ENCODE data around the gene DIP2C. TPM values are rescaled to one million over a fixed set of nuclear protein-coding genes. Genes with fewer than 3 reads are reported as not detected.

DIP2C gene
- total RNA-seq, 3 donors from 2014 or later: 8.0 to 72.0 (median 8.5) TPM

- TF ChIP-seq CTCF (IDR thresholded peaks at IDR 0.05): no peak
- H3K4me3 ChIP-seq: no peak overlapping the region
- intact Hi-C loops (cut with DNase I, micrococcal nuclease): no loop called here
- H3K9me3 ChIP-seq: no peaks in the 10 kb centered on the region
- H3K36me3 ChIP-seq (ENCODE audit: low read depth): no peaks in the 10 kb centered on the region
- DNase-seq (no peak), ATAC-seq (no peak)
- no peaks in the 10 kb centered on the region for H3K4me1 ChIP-seq (ENCODE audit: low read depth)
These were observed 182.1 kb downstream of the DIP2C start for GRCh38 chr10:507355-507699.

DNA sequence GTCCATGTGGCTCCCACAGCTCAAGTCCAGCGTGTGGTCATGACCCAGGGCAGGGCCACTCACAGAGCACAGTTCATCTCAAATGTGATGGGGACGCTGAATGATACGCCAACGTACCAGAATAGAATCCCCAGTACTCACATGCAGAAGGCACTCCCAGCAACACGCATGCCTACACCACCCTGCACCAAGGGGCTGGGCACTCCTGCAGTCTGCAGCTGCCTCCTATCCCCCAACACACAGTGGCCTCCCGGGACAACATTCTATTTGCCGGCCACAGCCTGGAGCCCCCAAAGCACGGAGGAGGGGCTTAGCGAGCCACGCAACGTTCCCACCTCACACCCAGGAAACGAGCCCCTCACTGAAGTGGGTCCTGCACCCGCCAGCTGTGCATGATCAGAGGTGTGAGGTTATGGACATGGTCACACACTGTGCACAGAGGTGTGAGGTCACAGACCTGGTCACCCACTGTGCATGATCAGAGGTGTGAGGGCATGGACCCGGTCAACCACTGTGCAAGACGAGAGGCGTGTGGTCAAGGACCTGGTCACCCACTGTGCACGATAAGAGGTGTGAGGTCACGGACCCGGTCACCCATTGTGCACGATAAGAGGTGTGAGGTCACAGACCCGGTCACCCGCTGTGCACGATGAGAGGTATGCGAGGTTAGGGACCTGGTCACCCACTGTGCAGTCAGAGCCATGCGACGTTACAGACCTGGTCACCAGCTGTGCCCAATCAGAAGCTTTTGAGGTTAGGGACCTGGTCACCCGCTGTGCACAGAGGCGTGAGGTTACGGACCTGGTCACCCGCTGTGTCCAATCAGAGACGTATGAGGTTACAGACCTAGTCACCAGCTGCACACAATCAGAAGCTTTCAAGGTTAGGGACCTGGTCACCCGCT lies 182.8 kb downstream of the DIP2C start:
- H3K36me3 ChIP-seq (ENCODE audit: low read depth): no peaks in the 10 kb centered on the region
- TF ChIP-seq CTCF (IDR thresholded peaks at IDR 0.05): no peak
- no peaks in the 10 kb centered on the region for H3K4me1 ChIP-seq (ENCODE audit: low read depth)
- DNase-seq: no peak
- no peaks in the 10 kb centered on the region for H3K9me3 ChIP-seq
- no peak for ATAC-seq
- intact Hi-C loops (cut with DNase I, micrococcal nuclease): no loop called here
- no peak overlapping the region for H3K4me3 ChIP-seq

- Histone ChIP-seq H3K4me1 (ENCODE audit: low read depth) (no peaks in the 10 kb centered on the region), H3K4me3 (no peak overlapping the region), H3K36me3 (ENCODE audit: low read depth) (no peaks in the 10 kb centered on the region), H3K9me3 (no peaks in the 10 kb centered on the region)
- ATAC-seq: no peak
- DNase-seq: no peak
- intact Hi-C loops (cut with DNase I, micrococcal nuclease): no loop called here
- no peak for TF ChIP-seq CTCF (IDR thresholded peaks at IDR 0.05)
These were observed 184.0 kb downstream of the DIP2C start for GRCh38 chr10:505419-505818.

- no peak for ATAC-seq
- Histone ChIP-seq H3K9me3 (no peaks in the 10 kb centered on the region), H3K4me3 (no peak overlapping the region), H3K36me3 (ENCODE audit: low read depth) (no peaks in the 10 kb centered on the region), H3K4me1 (ENCODE audit: low read depth) (no peaks in the 10 kb centered on the region)
- no peak for TF ChIP-seq CTCF (IDR thresholded peaks at IDR 0.05)
- intact Hi-C loops (cut with DNase I, micrococcal nuclease): no loop called here
- DNase-seq: no peak
These were observed 184.7 kb downstream of the DIP2C start for GRCh38 chr10:504806-505205.

- peak in 1 of 3 donors; percentile 27 for DNase-seq
- no peak for ATAC-seq
These were observed 185.3 kb downstream of the DIP2C start for GRCh38 chr10:504121-504611.

More at GRCh38 chr10:504121-504611, 185.3 kb downstream of the DIP2C start:
- intact Hi-C loops (cut with DNase I, micrococcal nuclease): no loop called here
- Histone ChIP-seq H3K4me3 (no peak overlapping the region), H3K36me3 (ENCODE audit: low read depth) (no peaks in the 10 kb centered on the region), H3K4me1 (ENCODE audit: low read depth) (no peaks in the 10 kb centered on the region), H3K9me3 (no peaks in the 10 kb centered on the region)
- TF ChIP-seq CTCF (IDR thresholded peaks at IDR 0.05): no peak

All from mucosa of descending colon (tissue), 3 donors.